Esophagus squamous epithelium (tissue), 4 donors: ENCODE measurements around the gene MTX1.

Experiments
- CTCF ChIP-seq, 6 experiments: fragments of 450-650 bp in 4 of 6; fragments of 200-600 bp in 2 of 6; sonication (generic) in 2 of 6; IDR thresholded peaks; one replicate each; pipeline ENCODE4 v1.5.1; 2016 to 2019; ENCODE audit warnings: antibody characterized with exemption in 6 of 6, mild to moderate bottlenecking in 4 of 6, moderate library complexity in 4 of 6
- POLR2A ChIP-seq, 4 donors: fragments of 450-650 bp; IDR thresholded peaks; one replicate each; pipeline ENCODE4 v1.6.1; 2017; ENCODE audit warnings: antibody characterized with exemption in 4 of 4, mild to moderate bottlenecking in 4 of 4, moderate library complexity in 3 of 4

GRCh38 chr1:155181371-155182051, 27.0 kb upstream of the MTX1 start:
- no peak for TF ChIP-seq CTCF (IDR thresholded peaks at IDR 0.05)
- no peak for TF ChIP-seq POLR2A (IDR thresholded peaks at IDR 0.05)
